Activated CD8-positive, alpha-beta memory T cell treated with anti-CD3 and anti-CD28 coated beads for 36 hours (primary cell): ENCODE results near the gene ZMAT5. TPM values are rescaled to one million over a fixed set of nuclear protein-coding genes. Genes with fewer than 3 reads are reported as not detected.

Experiments used
- CTCF ChIA-PET: fragments of 350-600 bp; sonication (Branson Sonifier 250); formaldehyde crosslinking; loops from one replicate; lab custom pipeline; 2021; ENCODE audit warnings: antibody characterized with exemption; lab: Charles Lee
- POLR2A ChIA-PET: fragments of 350-600 bp; sonication (Branson Sonifier 250); formaldehyde crosslinking; loops from one replicate; lab custom pipeline; 2021; ENCODE audit warnings: antibody characterized with exemption; lab: Charles Lee
- total RNA-seq, 2 experiments: library from RNA; stranded (reverse); gene quantifications; one replicate each; pipeline ENCODE4 v1.2.3, GENCODE V29; 2021

Gene ZMAT5
- total RNA-seq, 2 experiments from 2014 or later: 22.4 to 25.3 TPM

- CTCF ChIA-PET: no interaction called here
- POLR2A ChIA-PET: no interaction called here
Measured at GRCh38 chr22:29788339-29789279, 21.8 kb upstream of the ZMAT5 start.

GRCh38 chr22:29787371-29787980 lies 20.7 kb upstream of the ZMAT5 start:
- ChIA-PET CTCF (no interaction called here), POLR2A (no interaction called here)

- POLR2A ChIA-PET: no interaction called here
- CTCF ChIA-PET: no interaction called here
Measured at GRCh38 chr22:29786031-29786430, 19.2 kb upstream of the ZMAT5 start.

- ChIA-PET CTCF (interaction anchor here (0.7 kb wide), 1 partner anchor 97 kb away, joined by 3 read pairs; no protein-coding TSS in a partner anchor), POLR2A (no interaction called here)
Measured at GRCh38 chr22:29784451-29785361, 17.9 kb upstream of the ZMAT5 start.

- ChIA-PET POLR2A (interaction anchor here (0.5 kb wide), 1 partner anchor 12 kb away, joined by 6 read pairs; no protein-coding TSS in a partner anchor), CTCF (no interaction called here)
Measured at GRCh38 chr22:29782061-29782845, 15.4 kb upstream of the ZMAT5 start.

- POLR2A ChIA-PET: no interaction called here
- CTCF ChIA-PET: no interaction called here
Measured at GRCh38 chr22:29780748-29781676, 14.2 kb upstream of the ZMAT5 start.

- ChIA-PET POLR2A (no interaction called here), CTCF (no interaction called here)
Measured at GRCh38 chr22:29780220-29780619, 13.4 kb upstream of the ZMAT5 start.

- POLR2A ChIA-PET: no interaction called here
- CTCF ChIA-PET: no interaction called here
Measured at GRCh38 chr22:29773233-29773632, 6.4 kb upstream of the ZMAT5 start.

- ChIA-PET CTCF (interaction anchor here (0.6 kb wide), 1 partner anchor 66 kb away, joined by 3 read pairs; no protein-coding TSS in a partner anchor), POLR2A (no interaction called here)
Measured at GRCh38 chr22:29772170-29772641, 5.4 kb upstream of the ZMAT5 start.

GRCh38 chr22:29769723-29770321 lies 3.0 kb upstream of the ZMAT5 start:
- POLR2A ChIA-PET: no interaction called here
- CTCF ChIA-PET: no interaction called here

- CTCF ChIA-PET: no interaction called here
- POLR2A ChIA-PET: no interaction called here
Measured at GRCh38 chr22:29768052-29768693, 1.4 kb upstream of the ZMAT5 start.

- POLR2A ChIA-PET: no interaction called here
- CTCF ChIA-PET: interaction anchor here (0.7 to 1.6 kb wide), 2 partner anchors 13 to 482 kb away, joined by 3 read pairs; no protein-coding TSS in a partner anchor
Measured at GRCh38 chr22:29767171-29768051, 604 bp upstream of the ZMAT5 start, which contains the start of gene UQCR10. Gene UQCR10, plus strand, starts transcription at chr22:29767369. Its CDS starts 30 bp downstream, at chr22:29767399.

- ChIA-PET POLR2A (interaction anchor here (0.6 to 0.7 kb wide), 2 partner anchors 29 to 316 kb away, joined by 3 to 11 read pairs; no protein-coding TSS in a partner anchor), CTCF (interaction anchor here (0.7 to 1.6 kb wide), 2 partner anchors 11 to 483 kb away, joined by 3 read pairs; no protein-coding TSS in a partner anchor)
Measured at GRCh38 chr22:29765905-29766631, 739 bp downstream of the ZMAT5 start.

GRCh38 chr22:29762263-29762662 lies 4.5 kb downstream of the ZMAT5 start:
- POLR2A ChIA-PET: no interaction called here
- CTCF ChIA-PET: no interaction called here

- ChIA-PET CTCF (no interaction called here), POLR2A (no interaction called here)
Measured at GRCh38 chr22:29758959-29759358, 7.8 kb downstream of the ZMAT5 start.
